Activated gamma-delta T cell treated with Interleukin-2 at 50 U/mL for 16 hours (primary cell): ENCODE measurements around the gene NECTIN2.
"Not testable (repeated sequence)": the region's sequence is repeated elsewhere in the genome, so short reads cannot be mapped to it uniquely, and the experiment has no call there.

Source experiments
- DNase-seq: peaks from one replicate; pipeline ENCODE4 v3.0.0-alpha.2; 2020

NECTIN2 gene

DNA sequence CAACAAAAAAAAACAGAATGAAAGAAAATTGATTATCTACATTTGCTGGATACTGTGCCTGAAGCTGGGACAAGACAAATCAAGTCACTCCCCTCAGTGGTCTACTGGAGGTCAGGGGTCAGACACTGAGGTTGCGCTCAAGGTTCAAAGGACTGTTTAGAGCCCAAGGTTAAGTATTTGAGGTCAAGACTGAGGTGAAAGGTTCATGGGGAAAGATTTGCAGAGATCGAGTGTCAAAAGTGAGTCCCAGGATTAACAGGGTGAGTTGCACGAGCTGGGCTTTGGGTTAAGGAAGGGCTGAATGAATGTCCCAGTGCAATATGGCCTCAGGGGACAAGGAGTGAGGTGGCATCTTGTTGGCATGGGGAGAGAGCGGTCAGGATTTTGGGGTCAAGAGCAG, 41.6 kb downstream of the NECTIN2 start:
- no peak for DNase-seq

GRCh38 chr19:44888335-44888734, 42.2 kb downstream of the NECTIN2 start:
- DNase-seq = not testable (repeated sequence)

- DNase-seq = no peak
Measured at GRCh38 chr19:44889830-44890365, 43.8 kb downstream of the NECTIN2 start.

DNA sequence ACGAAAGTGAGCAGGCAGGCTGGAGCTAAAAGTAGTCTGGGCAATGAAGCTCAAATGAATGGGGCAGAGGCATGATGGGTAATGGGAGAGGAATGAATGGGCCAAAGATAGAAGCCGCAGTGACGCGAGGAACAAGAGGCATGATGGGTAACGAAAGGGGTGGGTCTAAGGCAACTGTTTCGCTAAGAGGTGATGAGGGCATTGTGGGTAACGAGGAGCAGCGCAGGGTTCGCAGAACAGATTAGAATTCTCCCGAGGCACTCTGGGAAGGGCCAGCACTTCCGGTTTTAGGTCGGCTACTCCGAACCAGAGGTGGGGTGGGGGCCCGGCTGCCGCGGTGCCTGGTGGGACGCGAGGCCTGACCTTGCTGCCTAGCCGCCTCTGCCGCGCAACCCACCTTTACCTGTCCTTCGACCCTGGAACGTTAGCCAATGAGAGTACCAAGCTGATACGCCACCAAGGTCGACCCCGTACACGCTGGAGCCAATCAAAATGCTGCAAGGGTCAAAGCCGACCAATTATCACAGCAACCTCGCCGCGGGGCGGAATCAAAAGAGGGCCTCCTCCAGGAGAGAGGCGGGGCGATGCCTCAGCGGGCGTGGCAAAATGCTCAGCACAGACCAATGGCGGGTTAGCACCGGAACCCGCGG, 44.4 kb downstream of the NECTIN2 start:
- DNase-seq = no peak

DNA sequence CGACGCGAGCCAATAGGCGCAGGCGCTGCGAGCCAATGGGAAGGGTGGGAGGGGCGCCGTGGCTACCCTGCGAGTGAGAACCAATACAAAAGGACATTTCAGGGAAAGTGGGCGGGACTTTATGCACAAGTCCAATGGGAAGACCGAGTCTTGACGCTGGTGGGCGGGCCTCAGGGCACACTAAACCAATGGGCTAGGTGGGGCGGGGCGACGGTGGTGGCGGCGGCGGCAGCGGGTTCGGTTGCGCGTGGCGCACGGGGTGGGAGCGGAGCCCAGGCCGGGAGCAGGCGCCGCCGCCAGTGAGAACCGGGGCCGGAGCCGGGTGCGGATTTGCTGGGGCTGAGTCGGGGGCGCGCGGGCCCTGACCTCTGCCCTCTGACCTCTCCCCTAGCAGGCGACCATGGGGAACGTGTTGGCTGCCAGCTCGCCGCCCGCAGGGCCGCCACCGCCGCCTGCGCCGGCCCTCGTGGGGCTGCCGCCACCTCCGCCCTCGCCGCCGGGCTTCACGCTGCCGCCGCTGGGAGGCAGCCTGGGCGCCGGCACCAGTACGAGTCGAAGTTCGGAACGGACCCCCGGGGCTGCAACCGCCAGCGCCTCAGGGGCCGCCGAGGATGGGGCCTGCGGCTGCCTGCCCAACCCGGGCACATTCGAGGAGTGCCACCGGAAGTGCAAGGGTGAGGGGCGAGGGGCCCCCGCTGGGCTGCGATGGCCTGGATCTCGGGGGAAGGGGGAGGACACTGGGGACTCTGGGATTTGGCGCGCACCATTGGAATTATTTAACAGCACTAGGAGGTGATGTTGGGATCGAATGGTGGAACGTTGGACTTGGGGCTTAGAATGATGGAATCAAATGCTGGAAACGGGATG, 45.2 kb downstream of the NECTIN2 start, which contains the start of gene TOMM40:
TOMM40 (plus strand) TSS at position 239 of the 867 bp plus-strand sequence; CDS start at position 401, 162 bp downstream.
- peak; percentile 100 for DNase-seq

DNA sequence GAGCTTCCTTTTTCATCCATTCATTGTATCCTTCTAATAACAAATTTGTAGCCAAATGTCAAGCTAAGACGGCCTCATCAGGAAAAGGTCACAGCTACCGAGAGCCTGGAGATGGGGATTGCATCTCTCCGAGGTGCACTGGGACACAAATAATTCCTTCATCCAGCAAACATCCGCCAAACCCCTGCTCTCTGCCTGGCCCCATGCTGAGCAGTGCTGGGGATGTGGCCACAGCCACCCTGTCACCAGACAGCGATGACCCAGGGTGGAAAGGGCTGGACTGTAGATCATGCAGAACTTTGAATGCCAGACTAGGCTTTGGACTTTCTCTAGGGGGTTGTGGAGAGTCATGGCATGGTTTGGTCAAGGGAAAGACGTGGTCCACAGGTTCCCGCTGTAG, 46.8 kb downstream of the NECTIN2 start:
- no peak for DNase-seq

DNA sequence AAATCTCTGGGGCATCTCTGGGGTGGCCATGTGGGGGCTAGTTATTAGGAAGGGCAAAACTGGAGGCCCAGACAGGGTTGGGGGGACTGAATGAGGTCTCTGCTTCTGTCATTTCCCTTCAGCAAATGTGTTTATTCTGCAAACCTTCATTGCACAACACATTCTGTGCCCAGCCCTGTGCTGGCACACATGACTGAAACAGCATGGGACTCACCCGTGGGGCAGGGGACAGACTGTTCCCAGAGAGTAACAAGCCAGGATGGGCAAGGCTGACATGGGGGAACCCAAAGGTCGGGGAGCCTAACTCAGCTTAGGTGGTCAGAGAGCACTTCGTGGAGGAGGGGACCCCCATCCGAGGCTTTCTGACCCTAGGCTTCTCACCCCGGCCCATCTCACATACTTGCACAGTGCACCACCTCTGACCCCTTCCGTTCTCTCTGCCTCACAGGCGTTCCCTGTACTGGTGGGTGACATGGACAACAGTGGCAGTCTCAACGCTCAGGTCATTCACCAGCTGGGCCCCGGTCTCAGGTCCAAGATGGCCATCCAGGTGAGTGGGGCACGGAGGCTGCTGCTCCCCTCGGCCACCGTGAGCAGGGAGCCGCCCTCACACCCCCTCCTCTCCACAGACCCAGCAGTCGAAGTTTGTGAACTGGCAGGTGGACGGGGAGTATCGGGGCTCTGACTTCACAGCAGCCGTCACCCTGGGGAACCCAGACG, 47.4 kb downstream of the NECTIN2 start:
- DNase-seq = no peak

GRCh38 chr19:44894052-44894400, 47.9 kb downstream of the NECTIN2 start:
- no peak for DNase-seq

GRCh38 chr19:44894946-44895345, 48.8 kb downstream of the NECTIN2 start:
- DNase-seq = no peak

DNA sequence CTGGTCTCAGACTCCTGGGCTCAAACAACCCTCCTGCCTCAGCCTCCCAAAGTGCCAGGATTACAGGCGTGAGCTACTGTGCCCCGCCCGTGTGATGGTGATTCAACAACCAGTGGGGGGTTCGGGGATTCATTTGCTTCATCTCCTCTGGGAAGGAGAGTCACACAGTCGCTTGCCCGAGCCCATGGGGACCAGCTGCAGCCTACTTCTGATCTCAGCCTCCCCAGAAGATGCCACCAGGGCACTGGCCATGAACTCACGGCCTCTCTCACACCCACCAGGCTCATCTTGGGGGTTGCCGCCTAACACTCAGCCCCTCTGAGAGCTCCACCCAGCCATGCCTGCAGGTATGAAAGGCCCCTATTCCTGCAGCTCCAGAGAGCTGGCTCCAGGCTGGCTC, 51.7 kb downstream of the NECTIN2 start:
- no peak for DNase-seq

DNA sequence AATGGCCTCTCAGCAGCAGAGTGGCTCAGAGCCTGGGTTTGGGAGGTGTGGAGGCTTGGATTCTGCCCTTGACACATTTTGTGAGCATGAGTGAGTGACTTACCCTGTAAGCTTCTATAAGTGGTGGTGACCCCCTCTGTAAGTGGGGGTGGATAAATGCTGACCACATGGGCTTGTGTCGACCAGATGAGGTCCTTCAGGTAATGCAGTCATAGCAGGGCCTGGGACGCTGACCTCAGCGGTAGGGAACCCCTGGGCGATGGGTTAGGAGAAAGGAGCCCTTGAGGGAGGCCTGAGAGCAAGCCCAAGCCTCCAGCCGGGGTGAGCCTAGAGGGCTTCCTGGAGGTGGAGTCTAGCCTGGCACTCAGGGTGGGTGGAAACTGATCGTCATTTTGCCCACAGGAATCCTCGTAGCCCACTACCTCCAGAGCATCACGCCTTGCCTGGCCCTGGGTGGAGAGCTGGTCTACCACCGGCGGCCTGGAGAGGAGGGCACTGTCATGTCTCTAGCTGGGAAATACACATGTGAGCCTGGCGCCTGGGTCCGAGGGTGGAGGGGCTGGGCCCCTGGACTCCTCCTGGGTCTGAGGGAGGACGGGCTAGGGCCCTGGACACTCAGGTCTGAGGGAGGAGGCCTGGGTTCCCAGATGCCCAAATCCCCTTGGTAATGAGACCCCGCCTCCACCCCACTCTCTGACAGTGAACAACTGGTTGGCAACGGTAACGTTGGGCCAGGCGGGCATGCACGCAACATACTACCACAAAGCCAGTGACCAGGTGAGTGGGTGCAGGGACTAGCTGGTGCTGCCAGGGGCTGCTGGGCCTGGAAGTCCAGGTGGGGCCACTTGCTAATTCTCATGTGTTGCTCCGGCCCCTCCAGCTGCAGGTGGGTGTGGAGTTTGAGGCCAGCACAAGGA, 54.5 kb downstream of the NECTIN2 start:
- DNase-seq = no peak

GRCh38 chr19:44903216-44903601, 57.1 kb downstream of the NECTIN2 start:
- no peak for DNase-seq

DNA sequence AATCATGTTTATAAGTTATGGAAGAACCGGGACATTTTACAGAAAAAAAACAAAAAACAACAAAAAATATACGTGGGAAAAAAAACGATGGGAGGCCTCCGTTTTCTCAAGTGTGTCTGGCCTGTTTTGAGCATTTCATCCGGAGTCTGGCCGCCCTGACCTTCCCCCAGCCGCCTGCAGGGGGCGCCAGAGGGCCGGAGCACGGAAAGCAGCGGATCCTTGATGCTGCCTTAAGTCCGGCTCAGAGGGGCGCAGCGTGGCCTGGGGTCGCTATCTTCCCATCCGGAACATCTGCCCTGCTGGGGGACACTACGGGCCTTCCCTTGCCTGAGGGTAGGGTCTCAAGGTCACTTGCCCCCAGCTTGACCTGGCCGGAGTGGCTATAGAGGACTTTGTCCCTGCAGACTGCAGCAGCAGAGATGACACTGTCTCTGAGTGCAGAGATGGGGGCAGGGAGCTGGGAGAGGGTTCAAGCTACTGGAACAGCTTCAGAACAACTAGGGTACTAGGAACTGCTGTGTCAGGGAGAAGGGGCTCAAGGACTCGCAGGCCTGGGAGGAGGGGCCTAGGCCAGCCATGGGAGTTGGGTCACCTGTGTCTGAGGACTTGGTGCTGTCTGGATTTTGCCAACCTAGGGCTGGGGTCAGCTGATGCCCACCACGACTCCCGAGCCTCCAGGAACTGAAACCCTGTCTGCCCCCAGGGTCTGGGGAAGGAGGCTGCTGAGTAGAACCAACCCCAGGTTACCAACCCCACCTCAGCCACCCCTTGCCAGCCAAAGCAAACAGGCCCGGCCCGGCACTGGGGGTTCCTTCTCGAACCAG, 57.7 kb downstream of the NECTIN2 start:
- DNase-seq = peak; percentile 72

- DNase-seq = no peak
Measured at GRCh38 chr19:44904426-44904994, 58.4 kb downstream of the NECTIN2 start.

- DNase-seq = no peak
Measured at GRCh38 chr19:44905437-44906160, 59.5 kb downstream of the NECTIN2 start, which contains the start of gene APOE. APOE (plus strand) TSS chr19:44905796; CDS start chr19:44906625, 829 bp downstream.

GRCh38 chr19:44907613-44908012, 61.5 kb downstream of the NECTIN2 start:
- DNase-seq = no peak

- no peak for DNase-seq
Measured at GRCh38 chr19:44908074-44908835, 62.2 kb downstream of the NECTIN2 start.

DNA sequence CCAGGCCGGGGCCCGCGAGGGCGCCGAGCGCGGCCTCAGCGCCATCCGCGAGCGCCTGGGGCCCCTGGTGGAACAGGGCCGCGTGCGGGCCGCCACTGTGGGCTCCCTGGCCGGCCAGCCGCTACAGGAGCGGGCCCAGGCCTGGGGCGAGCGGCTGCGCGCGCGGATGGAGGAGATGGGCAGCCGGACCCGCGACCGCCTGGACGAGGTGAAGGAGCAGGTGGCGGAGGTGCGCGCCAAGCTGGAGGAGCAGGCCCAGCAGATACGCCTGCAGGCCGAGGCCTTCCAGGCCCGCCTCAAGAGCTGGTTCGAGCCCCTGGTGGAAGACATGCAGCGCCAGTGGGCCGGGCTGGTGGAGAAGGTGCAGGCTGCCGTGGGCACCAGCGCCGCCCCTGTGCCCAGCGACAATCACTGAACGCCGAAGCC, 62.8 kb downstream of the NECTIN2 start:
- no peak for DNase-seq

DNA sequence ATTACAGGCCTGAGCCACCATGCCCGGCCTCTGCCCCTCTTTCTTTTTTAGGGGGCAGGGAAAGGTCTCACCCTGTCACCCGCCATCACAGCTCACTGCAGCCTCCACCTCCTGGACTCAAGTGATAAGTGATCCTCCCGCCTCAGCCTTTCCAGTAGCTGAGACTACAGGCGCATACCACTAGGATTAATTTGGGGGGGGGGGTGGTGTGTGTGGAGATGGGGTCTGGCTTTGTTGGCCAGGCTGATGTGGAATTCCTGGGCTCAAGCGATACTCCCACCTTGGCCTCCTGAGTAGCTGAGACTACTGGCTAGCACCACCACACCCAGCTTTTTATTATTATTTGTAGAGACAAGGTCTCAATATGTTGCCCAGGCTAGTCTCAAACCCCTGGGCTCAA, 63.7 kb downstream of the NECTIN2 start:
- no peak for DNase-seq
